GM21390 (cell line): ENCODE data around the gene CCT2.
"Not testable (repeated sequence)": the region's sequence is repeated elsewhere in the genome, so short reads cannot be mapped to it uniquely, and the experiment has no call there.

ENCODE experiments used
- ATAC-seq: cut with Tn5 transposase; IDR thresholded peaks from one replicate; pipeline ENCODE4 v1.9.1; 2021; ENCODE audit not compliant: unreplicated experiment

Gene CCT2

GRCh38 chr12:69588527-69588926 is 3.3 kb downstream of the CCT2 start:
- ATAC-seq = no peak

DNA sequence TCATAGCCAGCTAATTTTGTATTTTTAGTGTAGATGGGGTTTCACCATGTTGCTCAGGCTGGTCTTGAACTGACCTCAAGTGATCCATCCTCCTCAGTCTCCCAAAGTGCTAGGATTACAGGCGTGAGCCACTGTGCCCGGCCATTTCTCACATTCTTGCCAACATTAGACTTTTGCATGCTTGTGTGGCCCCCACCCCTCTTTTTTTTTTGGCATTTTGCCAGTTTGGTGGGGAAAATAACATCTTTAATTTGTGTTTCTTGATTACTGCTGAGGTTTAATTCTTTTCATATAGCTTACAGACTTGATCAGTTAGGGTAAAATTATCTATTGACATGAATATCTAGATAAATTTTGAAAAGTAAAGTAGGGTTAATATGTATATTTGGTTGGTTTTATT is 3.8 kb downstream of the CCT2 start:
- no peak for ATAC-seq

GRCh38 chr12:69595689-69596088 is 10.4 kb downstream of the CCT2 start:
- no peak for ATAC-seq

GRCh38 chr12:69598174-69598753 is 13.0 kb downstream of the CCT2 start:
- no peak for ATAC-seq

DNA sequence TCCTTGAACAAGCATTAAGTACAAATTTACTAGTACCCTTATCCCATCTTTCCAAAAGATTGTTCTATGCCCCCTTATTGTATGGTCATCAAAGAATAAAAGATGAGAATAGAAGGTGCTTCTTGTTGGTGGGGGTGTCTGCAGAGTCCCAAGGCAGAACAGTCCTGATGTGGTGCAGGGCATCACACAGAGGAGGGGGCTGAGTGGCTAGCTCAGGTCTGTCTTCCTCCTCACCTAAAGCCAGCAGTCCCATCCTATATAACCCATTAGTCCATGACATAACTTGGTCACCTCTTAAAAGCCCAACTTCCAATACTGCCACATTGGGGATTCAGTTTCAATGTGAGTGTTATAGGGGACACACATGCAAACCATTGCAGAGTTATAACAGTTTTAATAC is 15.5 kb downstream of the CCT2 start:
- no peak for ATAC-seq

- no peak for ATAC-seq
These were observed 16.9 kb downstream of the CCT2 start for GRCh38 chr12:69601962-69602685.

DNA sequence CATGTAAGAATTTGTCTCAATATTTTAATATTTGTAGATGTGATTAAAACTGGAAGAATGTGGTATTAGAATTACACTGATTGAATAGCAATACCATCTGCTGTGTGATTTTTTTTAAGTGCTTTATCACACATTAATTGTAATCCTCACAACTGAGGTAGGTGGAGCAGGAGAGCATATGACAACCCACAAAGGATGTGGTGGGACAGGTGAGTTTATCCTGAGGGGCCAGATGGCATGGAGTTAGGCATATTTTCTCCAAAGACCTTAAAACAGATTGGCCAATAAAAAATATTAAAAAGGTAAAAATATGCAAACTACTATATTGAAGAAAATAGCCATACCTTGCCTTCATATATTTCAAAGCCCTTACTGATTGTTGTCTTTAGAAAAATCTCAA is 17.7 kb downstream of the CCT2 start:
- ATAC-seq = no peak

DNA sequence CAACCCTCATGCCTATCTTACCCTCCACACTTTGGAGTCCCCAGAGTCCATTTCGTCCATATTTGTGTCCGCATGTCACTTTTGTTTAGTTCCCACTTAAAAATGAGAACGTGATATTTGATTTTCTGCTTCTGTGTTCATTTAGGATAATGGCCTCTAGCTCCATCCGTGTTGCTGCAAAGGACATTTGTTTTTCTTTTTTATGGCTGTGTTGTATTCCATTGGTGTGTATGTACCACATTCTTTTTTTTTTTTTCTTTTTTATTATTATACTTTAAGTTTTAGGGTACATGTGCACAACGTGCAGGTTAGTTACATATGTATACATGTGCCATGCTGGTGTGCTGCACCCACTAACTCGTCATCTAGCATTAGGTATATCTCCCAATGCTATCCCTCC is 18.3 kb downstream of the CCT2 start:
- ATAC-seq = not testable (repeated sequence)

DNA sequence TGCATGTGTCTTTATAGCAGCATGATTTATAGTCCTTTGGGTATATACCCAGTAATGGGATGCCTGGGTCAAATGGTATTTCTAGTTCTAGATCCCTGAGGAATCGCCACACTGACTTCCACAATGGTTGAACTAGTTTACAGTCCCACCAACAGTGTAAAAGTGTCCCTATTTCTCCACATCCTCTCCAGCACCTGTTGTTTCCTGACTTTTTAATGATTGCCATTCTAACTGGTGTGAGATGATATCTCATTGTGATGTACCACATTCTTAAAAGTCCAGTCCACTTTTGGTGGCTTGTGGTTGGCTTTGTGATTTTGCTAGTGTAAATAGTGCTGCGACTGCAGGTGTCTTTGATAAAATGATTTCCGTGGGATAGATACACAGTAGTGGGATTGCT is 19.0 kb downstream of the CCT2 start:
- ATAC-seq = not testable (repeated sequence)

- ATAC-seq = no peak
These were observed 22.9 kb downstream of the CCT2 start for GRCh38 chr12:69608114-69608513.

GRCh38 chr12:69610126-69610525 is 24.9 kb downstream of the CCT2 start:
- ATAC-seq = no peak

- no peak for ATAC-seq
These were observed 25.5 kb downstream of the CCT2 start, which contains the start of gene LRRC10 for GRCh38 chr12:69610729-69611128. Gene LRRC10, minus strand, starts transcription at chr12:69610907. Its CDS starts 69 bp downstream, at chr12:69610838.

GRCh38 chr12:69613351-69613750 is 28.1 kb downstream of the CCT2 start:
- no peak for ATAC-seq

- no peak for ATAC-seq
These were observed 30.8 kb downstream of the CCT2 start for GRCh38 chr12:69616025-69616424.

- ATAC-seq = no peak
These were observed 33.8 kb downstream of the CCT2 start for GRCh38 chr12:69619050-69619449.

- no peak for ATAC-seq
These were observed 34.8 kb downstream of the CCT2 start for GRCh38 chr12:69620077-69620476.

DNA sequence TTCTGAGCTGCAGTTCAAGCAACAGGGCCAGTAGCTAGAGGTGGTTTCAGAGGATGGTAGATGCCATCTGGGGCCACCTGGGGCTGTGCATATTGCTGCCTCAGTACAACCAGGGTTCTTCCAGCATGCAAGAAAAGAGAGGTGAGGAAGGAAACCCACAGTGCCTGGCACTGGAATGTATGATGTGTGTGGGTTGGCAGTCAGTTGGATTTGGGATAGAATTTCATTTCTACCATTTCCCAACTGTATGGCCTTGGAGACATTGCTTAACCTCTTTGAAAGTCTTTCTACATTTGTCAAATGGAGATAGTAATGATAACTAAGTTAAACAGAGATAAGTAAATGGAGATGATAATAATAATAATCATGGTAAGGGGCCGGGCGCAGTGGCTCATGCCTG is 35.7 kb downstream of the CCT2 start:
- no peak for ATAC-seq

GRCh38 chr12:69621551-69621950 is 36.3 kb downstream of the CCT2 start:
- ATAC-seq = no peak

- ATAC-seq = no peak
These were observed 38.7 kb downstream of the CCT2 start for GRCh38 chr12:69623970-69624369.

DNA sequence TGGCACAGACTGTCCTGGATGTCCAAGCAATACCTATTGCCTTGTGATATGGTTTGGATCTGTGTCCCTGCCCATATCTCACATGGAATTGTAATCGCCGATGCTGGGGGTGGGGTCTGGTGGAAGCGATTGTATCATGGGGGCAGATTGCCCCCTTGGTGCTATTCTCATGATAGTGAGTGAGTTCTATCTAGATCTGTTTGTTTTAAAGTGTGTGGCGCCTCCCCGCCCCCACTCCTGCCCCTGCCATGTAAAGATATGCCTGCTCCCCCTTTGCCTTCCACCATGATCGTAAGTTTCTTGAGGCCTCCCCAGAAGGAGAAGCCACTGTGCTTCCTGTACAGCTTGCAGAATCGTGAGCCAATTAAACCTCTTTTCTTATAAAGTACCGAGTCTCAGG is 42.2 kb downstream of the CCT2 start:
- no peak for ATAC-seq

- no peak for ATAC-seq
These were observed 44.9 kb downstream of the CCT2 start for GRCh38 chr12:69630191-69630590.

DNA sequence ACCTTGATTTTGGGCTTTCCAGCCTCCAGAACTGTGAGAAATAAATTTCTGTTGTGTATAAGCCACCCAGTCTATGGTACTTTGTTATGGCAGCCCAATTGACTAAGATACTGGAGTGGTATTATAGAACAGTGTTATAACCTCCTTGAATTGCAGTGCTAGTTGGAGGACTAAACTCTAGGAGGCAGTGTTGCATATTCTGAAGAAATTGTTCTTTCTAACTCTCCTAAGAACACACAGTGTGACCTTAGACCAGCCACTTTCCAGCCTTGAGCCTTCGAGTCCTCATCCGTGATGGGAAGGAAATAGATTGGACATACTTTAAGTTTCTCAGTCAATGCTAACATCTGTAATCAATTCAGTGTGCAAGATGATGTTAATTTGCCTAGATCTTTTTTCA is 47.8 kb downstream of the CCT2 start:
- no peak for ATAC-seq
